ENCODE data around the gene SMC3.

DNA sequence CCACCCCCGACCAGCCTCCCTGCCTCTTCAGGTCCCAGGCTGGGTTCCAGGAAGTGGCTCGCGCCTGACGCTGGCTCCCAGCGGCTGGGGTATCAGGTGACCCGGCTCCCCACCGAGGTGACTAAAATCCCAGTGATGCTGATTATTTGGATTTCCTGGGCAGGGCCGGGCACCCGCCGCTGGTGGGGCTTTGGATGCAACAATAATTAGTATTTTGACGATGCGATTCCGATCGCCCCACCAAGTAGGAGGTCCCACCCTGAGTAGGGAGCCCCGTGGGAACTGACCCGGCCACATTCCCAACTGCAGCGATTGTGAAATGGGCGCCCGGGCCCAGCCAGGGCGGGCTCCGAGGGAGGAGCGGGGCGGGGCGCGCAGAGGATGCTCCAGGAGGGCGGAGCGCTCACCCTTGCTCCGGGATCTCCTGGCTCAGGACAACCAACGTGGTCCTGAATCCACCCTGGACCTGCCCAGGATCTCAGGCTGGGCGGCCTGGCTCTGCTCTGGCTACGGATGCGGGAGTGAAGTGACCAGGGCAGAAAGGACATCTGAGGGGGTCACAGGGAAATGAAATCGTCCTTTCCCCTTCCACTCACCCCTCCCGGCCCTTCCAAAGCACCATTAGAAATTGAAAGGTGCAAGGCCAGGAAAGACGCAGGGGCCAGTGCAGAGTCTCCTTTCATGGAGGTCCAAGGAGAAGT is 37.2 kb upstream of the SMC3 start:
- TF ChIP-seq, protein P1, sequence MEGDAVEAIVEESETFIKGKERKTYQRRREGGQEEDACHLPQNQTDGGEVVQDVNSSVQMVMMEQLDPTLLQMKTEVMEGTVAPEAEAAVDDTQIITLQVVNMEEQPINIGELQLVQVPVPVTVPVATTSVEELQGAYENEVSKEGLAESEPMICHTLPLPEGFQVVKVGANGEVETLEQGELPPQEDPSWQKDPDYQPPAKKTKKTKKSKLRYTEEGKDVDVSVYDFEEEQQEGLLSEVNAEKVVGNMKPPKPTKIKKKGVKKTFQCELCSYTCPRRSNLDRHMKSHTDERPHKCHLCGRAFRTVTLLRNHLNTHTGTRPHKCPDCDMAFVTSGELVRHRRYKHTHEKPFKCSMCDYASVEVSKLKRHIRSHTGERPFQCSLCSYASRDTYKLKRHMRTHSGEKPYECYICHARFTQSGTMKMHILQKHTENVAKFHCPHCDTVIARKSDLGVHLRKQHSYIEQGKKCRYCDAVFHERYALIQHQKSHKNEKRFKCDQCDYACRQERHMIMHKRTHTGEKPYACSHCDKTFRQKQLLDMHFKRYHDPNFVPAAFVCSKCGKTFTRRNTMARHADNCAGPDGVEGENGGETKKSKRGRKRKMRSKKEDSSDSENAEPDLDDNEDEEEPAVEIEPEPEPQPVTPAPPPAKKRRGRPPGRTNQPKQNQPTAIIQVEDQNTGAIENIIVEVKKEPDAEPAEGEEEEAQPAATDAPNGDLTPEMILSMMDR (IDR thresholded peaks at IDR 0.05): no peak
- TF ChIP-seq POLR2A (IDR thresholded peaks at IDR 0.05): no peak

All from right lobe of liver (tissue), 4 donors.